ENCODE data around the gene KHSRP.

GRCh38 chr19:6392221-6393073 is 32.2 kb downstream of the KHSRP start:
- TF ChIP-seq CTCF (IDR thresholded peaks at IDR 0.05): no peak
- no peak for TF ChIP-seq ZFX (IDR thresholded peaks at IDR 0.05; ENCODE audit: borderline replicate concordance)
